HepG2 (cell line): ENCODE data around the gene SOX13. TPM values are rescaled to one million over a fixed set of nuclear protein-coding genes. Genes with fewer than 3 reads are reported as not detected.

Source experiments
- ATAD3A ChIP-seq: sonication (generic); formaldehyde crosslinking; IDR thresholded peaks from 2 replicates; pipeline ENCODE4 v1.4.0; 2020; ENCODE audit warnings: missing genetic modification reagents
- BATF2 ChIP-seq: sonication (generic); formaldehyde crosslinking; IDR thresholded peaks from 2 replicates; pipeline ENCODE4 v1.8.0; 2022; ENCODE audit warnings: mild to moderate bottlenecking, missing genetic modification reagents, moderate library complexity
- CSRNP1 ChIP-seq: sonication (generic); formaldehyde crosslinking; IDR thresholded peaks from 2 replicates; pipeline ENCODE4 v1.8.1; 2023; ENCODE audit warnings: mild to moderate bottlenecking, missing genetic modification reagents
- DR1 ChIP-seq: sonication (generic); formaldehyde crosslinking; IDR thresholded peaks from 2 replicates; pipeline ENCODE4 v1.8.0; 2021; ENCODE audit warnings: mild to moderate bottlenecking, missing genetic modification reagents, inconsistent platforms
- FOXJ3 ChIP-seq: sonication (generic); formaldehyde crosslinking; IDR thresholded peaks from 2 replicates; pipeline ENCODE4 v1.4.0; 2020; ENCODE audit warnings: missing genetic modification reagents, mild to moderate bottlenecking, borderline replicate concordance
- HMGXB3 ChIP-seq: sonication (generic); formaldehyde crosslinking; IDR thresholded peaks from 2 replicates; pipeline ENCODE4 v1.4.0; 2020; ENCODE audit warnings: missing genetic modification reagents, borderline replicate concordance
- HNF4A ChIP-seq: sonication (generic); formaldehyde crosslinking; IDR thresholded peaks from 2 replicates; pipeline ENCODE4 v1.4.0; 2020; ENCODE audit warnings: missing genetic modification reagents
- IKZF4 ChIP-seq: sonication (generic); formaldehyde crosslinking; IDR thresholded peaks from 2 replicates; pipeline ENCODE4 v1.5.1; 2020; ENCODE audit warnings: borderline replicate concordance, mild to moderate bottlenecking, low read depth, missing genetic modification reagents; ENCODE audit errors: not compliant biosample characterization
- MAZ ChIP-seq, 2 experiments: sonication (generic) in 1 of 2; formaldehyde crosslinking in 1 of 2; IDR thresholded peaks; 2 replicates each; pipeline versions ENCODE4 v1.5.0 to v1.6.1; 2012 to 2020; ENCODE audit warnings: low read depth in 2 of 2, mild to moderate bottlenecking in 2 of 2, borderline replicate concordance in 1 of 2, improper control_type of control experiment in 1 of 2, low read length in 1 of 2, missing genetic modification reagents in 1 of 2, moderate library complexity in 1 of 2
- NFYB ChIP-seq: sonication (generic); formaldehyde crosslinking; IDR thresholded peaks from 2 replicates; pipeline ENCODE4 v1.4.0; 2020; ENCODE audit warnings: missing genetic modification reagents
- NPAS2 ChIP-seq: sonication (generic); formaldehyde crosslinking; IDR thresholded peaks from 2 replicates; pipeline ENCODE4 v1.8.0; 2022; ENCODE audit warnings: mild to moderate bottlenecking, missing genetic modification reagents, borderline replicate concordance
- SALL1 ChIP-seq: sonication (generic); formaldehyde crosslinking; IDR thresholded peaks from 2 replicates; pipeline ENCODE4 v1.8.0; 2022; ENCODE audit warnings: mild to moderate bottlenecking, missing genetic modification reagents
- SMC3 ChIP-seq: IDR thresholded peaks from 2 replicates; pipeline ENCODE4 v1.6.1; 2011; ENCODE audit warnings: low read length, improper control_type of control experiment
- SYNCRIP ChIP-seq: fragments of 200-400 bp; formaldehyde crosslinking; IDR thresholded peaks from 2 replicates; pipeline ENCODE4 v1.6.1; 2018; ENCODE audit warnings: mild to moderate bottlenecking, low read depth, low read length; ENCODE audit not compliant: insufficient read depth
- TEAD3 ChIP-seq: optimal IDR thresholded peaks from 2 replicates; pipeline ENCODE3; 2016; ENCODE audit warnings: borderline replicate concordance
- ZBTB7A ChIP-seq: sonication (generic); formaldehyde crosslinking; IDR thresholded peaks from 2 replicates; pipeline ENCODE4 v1.8.0; 2022; ENCODE audit warnings: mild to moderate bottlenecking, missing genetic modification reagents
- ZMYM3 ChIP-seq: sonication (generic); formaldehyde crosslinking; IDR thresholded peaks from 2 replicates; pipeline ENCODE4 v1.5.1; 2020; ENCODE audit warnings: mild to moderate bottlenecking, missing genetic modification reagents
- ZNF275 ChIP-seq: sonication (generic); formaldehyde crosslinking; IDR thresholded peaks from 2 replicates; pipeline ENCODE4 v1.8.0; 2022; ENCODE audit warnings: missing genetic modification reagents, mild to moderate bottlenecking, inconsistent platforms, borderline replicate concordance
- ZNF441 ChIP-seq: sonication (generic); formaldehyde crosslinking; IDR thresholded peaks from 2 replicates; pipeline ENCODE4 v1.7.0; 2021; ENCODE audit warnings: missing genetic modification reagents, borderline replicate concordance
- ZSCAN12 ChIP-seq: sonication (generic); formaldehyde crosslinking; IDR thresholded peaks from 2 replicates; pipeline ENCODE4 v1.9.0; 2021; ENCODE audit warnings: mild to moderate bottlenecking, missing genetic modification reagents
- ZZZ3 ChIP-seq: sonication (generic); formaldehyde crosslinking; IDR thresholded peaks from 2 replicates; pipeline ENCODE4 v1.4.0; 2020; ENCODE audit warnings: missing genetic modification reagents, mild to moderate bottlenecking, borderline replicate concordance
- polyA plus RNA-seq, 8 experiments: library from polyadenylated mRNA; depleted of rRNA in 3 of 8; stranded (reverse) in 7 of 8; unstranded in 1 of 8; fragments of >200 nt; fragmentation: Illumina TruSeq in 4 of 8; extraction: Trizol in 4 of 8; gene quantifications; 2 replicates each; pipeline versions ENCODE4 v1.2.1 to v1.2.3, GENCODE V29; 2011 to 2016; ENCODE audit warnings: low read depth in 4 of 8, missing spikeins in 1 of 8, mixed read lengths in 1 of 8; ENCODE audit not compliant: insufficient read depth in 1 of 8
- total RNA-seq, 5 experiments: library from RNA; depleted of rRNA; stranded (reverse); fragments of >200 nt; fragmentation: Illumina TruSeq; extraction: Trizol; gene quantifications; 2 replicates each; pipeline ENCODE4 v1.2.3, GENCODE V29; 2016; ENCODE audit warnings: low read depth in 1 of 5

The SOX13 gene
- total and polyA plus RNA-seq, 2 of the 13 experiments (the other 11 are each of a cell fraction or from before 2014, with no cell fraction given), result 13.3 to 15.8 TPM

GRCh38 chr1:204142032-204142974 lies 69.4 kb downstream of the SOX13 start (continued):
- TF ChIP-seq MAZ (IDR thresholded peaks at IDR 0.05; ENCODE audit: borderline replicate concordance, low read depth, low read length), result no peak
- no peak for TF ChIP-seq MAZ (CRISPR knock-in tag; IDR thresholded peaks at IDR 0.05; ENCODE audit: low read depth)
- no peak for TF ChIP-seq SYNCRIP
- TF ChIP-seq ZBTB7A (CRISPR knock-in tag), result peak; percentile 35; the same call in 1 of the 2 replicates
- TF ChIP-seq ZZZ3 (CRISPR knock-in tag), result no peak
- peak; percentile 51 for TF ChIP-seq TEAD3
- TF ChIP-seq HNF4A, result peak; percentile 88
- TF ChIP-seq ZMYM3 (CRISPR knock-in tag), result no peak
- TF ChIP-seq FOXJ3, result no peak
- no peak for TF ChIP-seq BATF2 (CRISPR knock-in tag)
- peak; percentile 71 for TF ChIP-seq SALL1 (CRISPR knock-in tag)
- TF ChIP-seq ZSCAN12 (CRISPR knock-in tag), result no peak
- no peak for TF ChIP-seq HMGXB3 (CRISPR knock-in tag)
- TF ChIP-seq NFYB (CRISPR knock-in tag), result no peak
- no peak for TF ChIP-seq ZNF441
- TF ChIP-seq ATAD3A, result no peak
- TF ChIP-seq NPAS2 (CRISPR knock-in tag), result no peak
- TF ChIP-seq IKZF4 (CRISPR knock-in tag), result no peak
- no peak for TF ChIP-seq DR1 (CRISPR knock-in tag)
- no peak for TF ChIP-seq SMC3
- TF ChIP-seq ZNF275 (CRISPR knock-in tag), result no peak
- no peak for TF ChIP-seq CSRNP1 (CRISPR knock-in tag)
